ENCODE data around the gene TACR3. TPM values are rescaled to one million over a fixed set of nuclear protein-coding genes. Genes with fewer than 3 reads are reported as not detected.

Gene TACR3
- total RNA-seq, 1 experiment from 2014 or later = not detected

GRCh38 chr4:103721251-103721650, 1.5 kb upstream of the TACR3 start:
- H3K27me3 ChIP-seq (ENCODE audit: low read length) = no peaks in the 10 kb centered on the region
- CTCF ChIA-PET = no interaction called here

GRCh38 chr4:103720661-103721060, 876 bp upstream of the TACR3 start:
- TF ChIP-seq CTCF (conservative IDR thresholded peaks at IDR 0.05; ENCODE audit: low read depth, low read length) = no peak
- Histone ChIP-seq H3K9me3 (ENCODE audit: low read length) (no peaks in the 10 kb centered on the region), H3K9me2 (replicated peaks; ENCODE audit: low read length) (no peaks in the 10 kb centered on the region), H2AFZ (ENCODE audit: low read length) (no peak overlapping the region), H4K20me1 (ENCODE audit: low read length) (no peaks in the 10 kb centered on the region), H3K79me2 (ENCODE audit: low read length) (no peaks in the 10 kb centered on the region), H3K36me3 (ENCODE audit: low read depth, low read length) (no peaks in the 10 kb centered on the region), H3K4me2 (ENCODE audit: low read length) (no peak overlapping the region), H3F3A (ENCODE audit: low read length, unreplicated experiment) (no peaks in the 10 kb centered on the region), H3K27ac (ENCODE audit: low read length) (no peak overlapping the region), H3K9ac (ENCODE audit: low read length) (no peak overlapping the region), H3K4me3 (ENCODE audit: low read length) (no peak overlapping the region), H3K27me3 (ENCODE audit: low read length) (no peaks in the 10 kb centered on the region), H3K4me1 (ENCODE audit: insufficient read depth, low read length) (no peaks in the 10 kb centered on the region)
- CTCF ChIA-PET = no interaction called here
- POLR2A ChIA-PET (ENCODE audit: unreplicated experiment) = no interaction called here
- intact Hi-C loops (cut with micrococcal nuclease) = no loop called here
- no peak for DNase-seq
- BruUV-seq (replicated peaks) = no TSS peak
- no peak for ATAC-seq

More at GRCh38 chr4:103721251-103721650, 1.5 kb upstream of the TACR3 start:
- Histone ChIP-seq H4K20me1 (ENCODE audit: low read length) (no peaks in the 10 kb centered on the region), H3K4me2 (ENCODE audit: low read length) (no peak overlapping the region), H3K4me3 (ENCODE audit: low read length) (no peak overlapping the region), H3K9me2 (replicated peaks; ENCODE audit: low read length) (no peaks in the 10 kb centered on the region), H3K36me3 (ENCODE audit: low read depth, low read length) (no peaks in the 10 kb centered on the region), H3F3A (ENCODE audit: low read length, unreplicated experiment) (no peaks in the 10 kb centered on the region), H3K9me3 (ENCODE audit: low read length) (no peaks in the 10 kb centered on the region), H3K27ac (ENCODE audit: low read length) (no peak overlapping the region), H3K9ac (ENCODE audit: low read length) (no peak overlapping the region), H2AFZ (ENCODE audit: low read length) (no peak overlapping the region), H3K79me2 (ENCODE audit: low read length) (no peaks in the 10 kb centered on the region), H3K4me1 (ENCODE audit: insufficient read depth, low read length) (no peaks in the 10 kb centered on the region)
- DNase-seq (no peak), ATAC-seq (no peak)
- no TSS peak for BruUV-seq (replicated peaks)
- intact Hi-C loops (cut with micrococcal nuclease) = no loop called here
- POLR2A ChIA-PET (ENCODE audit: unreplicated experiment) = no interaction called here
- TF ChIP-seq CTCF (conservative IDR thresholded peaks at IDR 0.05; ENCODE audit: low read depth, low read length) (no peak), EZH2phosphoT487 (IDR thresholded peaks at IDR 0.05; ENCODE audit: borderline replicate concordance, low read length) (no peak), EZH2 (IDR thresholded peaks at IDR 0.05; ENCODE audit: low read length, unreplicated experiment) (no peak)

- POLR2A ChIA-PET (ENCODE audit: unreplicated experiment) = no interaction called here
- BruUV-seq (replicated peaks) = no TSS peak
- no peaks in the 10 kb centered on the region for H3K4me1 ChIP-seq (ENCODE audit: insufficient read depth, low read length)
- H3K36me3 ChIP-seq (ENCODE audit: low read depth, low read length) = no peaks in the 10 kb centered on the region
- H3K4me2 ChIP-seq (ENCODE audit: low read length) = peak overlapping the region; percentile 49
- no peak overlapping the region for H3K9ac ChIP-seq (ENCODE audit: low read length)
- no peaks in the 10 kb centered on the region for H4K20me1 ChIP-seq (ENCODE audit: low read length)
- H3K79me2 ChIP-seq (ENCODE audit: low read length) = no peaks in the 10 kb centered on the region
- H2AFZ ChIP-seq (ENCODE audit: low read length) = 0 out of 2 replicates have a peak overlapping the region, but pooled peaks have one; percentile 42
- no peak for DNase-seq
- no peaks in the 10 kb centered on the region for H3K9me2 ChIP-seq (replicated peaks; ENCODE audit: low read length)
- intact Hi-C loops (cut with micrococcal nuclease) = no loop called here
- no peak overlapping the region for H3K4me3 ChIP-seq (ENCODE audit: low read length)
- CTCF ChIA-PET = no interaction called here
- H3K27ac ChIP-seq (ENCODE audit: low read length) = no peak overlapping the region
- TF ChIP-seq EZH2phosphoT487 (IDR thresholded peaks at IDR 0.05; ENCODE audit: borderline replicate concordance, low read length) (no peak), EZH2 (IDR thresholded peaks at IDR 0.05; ENCODE audit: low read length, unreplicated experiment) (no peak), CTCF (conservative IDR thresholded peaks at IDR 0.05; ENCODE audit: low read depth, low read length) (no peak)
- no peaks in the 10 kb centered on the region for H3K9me3 ChIP-seq (ENCODE audit: low read length)
- no peaks in the 10 kb centered on the region for H3F3A ChIP-seq (ENCODE audit: low read length, unreplicated experiment)
- H3K27me3 ChIP-seq (ENCODE audit: low read length) = no peaks in the 10 kb centered on the region
- no peak for ATAC-seq
These were observed 518 bp downstream of the TACR3 start for GRCh38 chr4:103719105-103719829.

All from PC-3 (cell line).